Thymus (tissue), 14 donors: ENCODE data around the gene CD86. TPM values are rescaled to one million over a fixed set of nuclear protein-coding genes. Genes with fewer than 3 reads are reported as not detected.

Experiments
- DNase-seq, 9 donors: peaks; one replicate each; pipeline ENCODE4 v3.0.0-alpha.2; 2013; ENCODE audit warnings: low spot score in 9 of 9, low read depth in 6 of 9, missing footprints in 1 of 9
- H3K27ac ChIP-seq, 2 donors: one replicate each; pipeline ENCODE4 v1.5.1; 2013; ENCODE audit warnings: control low read depth in 1 of 2, low read depth in 1 of 2, low read length in 1 of 2, mild to moderate bottlenecking in 1 of 2, moderate library complexity in 1 of 2
- H3K27me3 ChIP-seq, 2 donors: one replicate each; pipeline ENCODE4 v1.5.1; 2013; ENCODE audit warnings: low read length in 1 of 2; ENCODE audit not compliant: control insufficient read depth in 2 of 2, insufficient read depth in 1 of 2
- H3K36me3 ChIP-seq, 2 donors: one replicate each; pipeline ENCODE4 v1.5.1; 2013; ENCODE audit warnings: low read length in 1 of 2, mild to moderate bottlenecking in 1 of 2, moderate library complexity in 1 of 2; ENCODE audit not compliant: control insufficient read depth in 2 of 2, insufficient read depth in 2 of 2
- H3K4me1 ChIP-seq, 2 donors: one replicate each; pipeline ENCODE4 v1.5.1; 2013; ENCODE audit warnings: low read length in 2 of 2; ENCODE audit not compliant: control insufficient read depth in 2 of 2, insufficient read depth in 2 of 2
- H3K4me3 ChIP-seq, 2 donors: one replicate each; pipeline ENCODE4 v1.5.1; 2013; ENCODE audit warnings: low read length in 2 of 2, control low read depth in 1 of 2, mild to moderate bottlenecking in 1 of 2
- H3K9me3 ChIP-seq, 2 donors: one replicate each; pipeline ENCODE4 v1.5.1; 2013; ENCODE audit warnings: low read length in 1 of 2, mild to moderate bottlenecking in 1 of 2; ENCODE audit not compliant: control insufficient read depth in 2 of 2, insufficient read depth in 1 of 2
- WGBS: extraction: QIAGEN DNeasy Blood & Tissue Kit; methylation state at CpG from one replicate; pipeline ENCODE4 v1.1.7; 2013; 5-methylcytosine and 5-hydroxymethylcytosine counted together
- long read RNA-seq, 10 donors: transcript quantifications; one replicate each; lab custom pipeline, GENCODE V29; 2026
- polyA plus RNA-seq: library from polyadenylated mRNA; stranded (reverse); fragments of 200-250 nt; gene quantifications from one replicate; pipeline ENCODE4 v1.2.3, GENCODE V29; 2013
- total RNA-seq: library from RNA; stranded (reverse); fragments of 120-200 nt; gene quantifications from one replicate; pipeline ENCODE4 v1.2.4, GENCODE V29; 2013
- donor health status: healthy.

Gene CD86, protein sequence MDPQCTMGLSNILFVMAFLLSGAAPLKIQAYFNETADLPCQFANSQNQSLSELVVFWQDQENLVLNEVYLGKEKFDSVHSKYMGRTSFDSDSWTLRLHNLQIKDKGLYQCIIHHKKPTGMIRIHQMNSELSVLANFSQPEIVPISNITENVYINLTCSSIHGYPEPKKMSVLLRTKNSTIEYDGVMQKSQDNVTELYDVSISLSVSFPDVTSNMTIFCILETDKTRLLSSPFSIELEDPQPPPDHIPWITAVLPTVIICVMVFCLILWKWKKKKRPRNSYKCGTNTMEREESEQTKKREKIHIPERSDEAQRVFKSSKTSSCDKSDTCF
- total RNA-seq, result 13.8 TPM
- polyA plus RNA-seq, result 18.0 TPM
- long read RNA-seq, donor 1, result 0 reads
- long read RNA-seq, donor 2, partial matches to known transcripts, result 0 of 2 reads
- long read RNA-seq, donor 2, other reads (novel, unspliced or antisense), result 0 of 2 reads
- long read RNA-seq, donor 3, partial matches to known transcripts, result 0 of 1 reads
- long read RNA-seq, donor 3, other reads (novel, unspliced or antisense), result 0 of 1 reads
- long read RNA-seq, donor 4, partial matches to known transcripts, result 0 of 1 reads
- long read RNA-seq, donor 4, other reads (novel, unspliced or antisense), result 0 of 1 reads
- long read RNA-seq, donor 5, partial matches to known transcripts, result 0 of 6 reads
- long read RNA-seq, donor 5, other reads (novel, unspliced or antisense), result 0 of 6 reads
- long read RNA-seq, donor 6, partial matches to known transcripts, result 0 of 2 reads
- long read RNA-seq, donor 6, other reads (novel, unspliced or antisense), result 0 of 2 reads
- long read RNA-seq, donor 7, partial matches to known transcripts, result 0 of 3 reads
- long read RNA-seq, donor 7, other reads (novel, unspliced or antisense), result 0 of 3 reads
- long read RNA-seq, donor 8, partial matches to known transcripts, result 0 of 2 reads
- long read RNA-seq, donor 8, other reads (novel, unspliced or antisense), result 0 of 2 reads
- long read RNA-seq, donor 9, result 0 reads
- long read RNA-seq, donor 10, partial matches to known transcripts, result 0 of 1 reads
- long read RNA-seq, donor 10, other reads (novel, unspliced or antisense), result 0 of 1 reads

DNA sequence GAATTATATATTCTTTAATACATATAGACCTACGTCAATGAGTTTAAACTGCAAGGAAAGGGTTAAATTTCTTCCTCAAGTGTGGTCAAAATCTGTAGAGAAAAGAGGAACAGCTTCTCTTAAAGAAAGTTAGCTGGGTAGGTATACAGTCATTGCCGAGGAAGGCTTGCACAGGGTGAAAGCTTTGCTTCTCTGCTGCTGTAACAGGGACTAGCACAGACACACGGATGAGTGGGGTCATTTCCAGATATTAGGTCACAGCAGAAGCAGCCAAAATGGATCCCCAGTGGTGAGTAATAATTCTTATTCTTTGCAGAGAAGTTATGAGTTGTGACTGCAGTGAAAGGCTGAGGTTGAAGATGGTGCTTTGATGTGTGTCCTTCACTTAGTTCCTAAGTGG lies at the start of gene CD86:
Gene CD86 (plus strand): TSS at position 148 of the 400 bp plus-strand sequence. CDS start 128 bp downstream, at position 276.
- no peak within 1 kb of the TSS for H3K27ac ChIP-seq

DNA sequence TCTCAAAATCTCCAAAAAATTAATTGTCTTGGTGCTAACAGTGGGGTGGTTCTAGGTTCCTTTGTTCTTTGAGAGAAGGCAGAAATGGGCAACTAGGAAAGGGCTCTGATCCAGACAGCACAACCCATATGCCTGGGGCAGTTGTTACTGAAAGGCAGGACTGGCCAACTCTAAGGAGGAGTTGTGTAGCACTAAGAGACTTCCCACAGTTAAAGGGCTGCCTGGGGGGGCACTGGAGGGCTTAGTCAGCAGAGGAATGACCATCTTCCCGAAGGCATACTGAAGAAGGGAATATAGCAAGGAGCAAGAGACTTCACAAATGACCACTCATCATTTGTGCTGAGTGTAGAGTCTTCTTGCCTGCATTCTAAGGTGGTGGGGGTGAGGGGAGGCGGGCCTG lies 48.9 kb upstream of the CD86 start:
- DNase-seq, result no peak
- H3K36me3 ChIP-seq, result no peaks in the 10 kb centered on the region
- WGBS, result 92% methylated on average over 2 of the region's 2 CpGs
- no peak overlapping the region for H3K4me3 ChIP-seq
- no peaks in the 10 kb centered on the region for H3K4me1 ChIP-seq
- no peaks in the 10 kb centered on the region for H3K27me3 ChIP-seq
- no peaks in the 10 kb centered on the region for H3K9me3 ChIP-seq
- no peak overlapping the region for H3K27ac ChIP-seq

More for the DNA sequence above, at the start of gene CD86:
- Histone ChIP-seq H3K27me3 (no peaks in the 10 kb centered on the region), H3K9me3 (no peaks in the 10 kb centered on the region), H3K4me1 (no peaks in the 10 kb centered on the region), H3K36me3 (no peaks in the 10 kb centered on the region), H3K4me3 (no peak within 1 kb of the TSS)
- 4% methylated on average over 3 of the region's 3 CpGs for WGBS
- DNase-seq, result peak in 1 of 9 donors; percentile 26

DNA sequence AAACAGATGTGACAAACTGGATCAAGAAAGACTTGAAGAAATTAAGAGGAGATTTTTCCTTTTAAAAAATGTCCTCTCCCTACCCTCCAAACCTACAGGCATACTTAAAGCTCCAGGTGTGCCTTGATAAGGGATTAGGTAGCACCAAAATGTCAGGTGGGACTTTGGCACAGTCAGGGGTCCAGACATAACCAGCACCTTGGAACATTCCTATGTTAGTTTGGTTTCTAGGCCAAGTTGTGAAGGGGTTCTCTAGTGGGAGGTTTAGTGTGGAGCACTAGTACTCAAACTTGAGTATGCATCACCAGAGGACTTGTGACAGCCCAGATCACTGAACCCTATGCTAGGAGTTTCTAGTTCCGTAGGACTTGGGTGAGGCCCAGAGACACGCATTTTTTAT lies 47.0 kb upstream of the CD86 start:
- no peaks in the 10 kb centered on the region for H3K36me3 ChIP-seq
- H3K9me3 ChIP-seq, result no peaks in the 10 kb centered on the region
- 98% methylated on average over 2 of the region's 2 CpGs for WGBS
- no peaks in the 10 kb centered on the region for H3K27me3 ChIP-seq
- no peak overlapping the region for H3K27ac ChIP-seq
- no peak overlapping the region for H3K4me3 ChIP-seq
- no peaks in the 10 kb centered on the region for H3K4me1 ChIP-seq
- no peak for DNase-seq

DNA sequence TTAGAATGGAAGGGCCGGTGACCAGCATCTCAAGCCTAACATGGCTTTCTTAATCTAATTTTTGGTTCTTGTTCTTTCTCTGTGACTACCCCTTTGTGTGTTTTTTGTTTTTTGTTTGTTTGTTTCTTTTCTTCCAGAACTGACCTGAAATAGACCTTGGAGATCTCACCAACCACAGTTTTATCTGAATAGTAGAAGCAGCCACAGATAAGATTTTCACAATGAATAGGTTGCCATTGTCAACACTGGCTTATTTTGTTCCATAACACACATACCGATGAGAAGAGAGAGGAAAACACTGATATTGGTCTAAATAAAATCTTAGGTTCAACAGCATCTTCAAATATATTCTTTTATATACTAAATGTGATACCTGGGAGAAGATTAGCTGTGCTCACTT lies 44.7 kb upstream of the CD86 start:
- Histone ChIP-seq H3K36me3 (no peaks in the 10 kb centered on the region), H3K9me3 (no peaks in the 10 kb centered on the region), H3K4me1 (no peaks in the 10 kb centered on the region), H3K27ac (no peak overlapping the region), H3K27me3 (no peaks in the 10 kb centered on the region), H3K4me3 (no peak overlapping the region)
- WGBS, result 89% methylated on average over 2 of the region's 2 CpGs
- no peak for DNase-seq

DNA sequence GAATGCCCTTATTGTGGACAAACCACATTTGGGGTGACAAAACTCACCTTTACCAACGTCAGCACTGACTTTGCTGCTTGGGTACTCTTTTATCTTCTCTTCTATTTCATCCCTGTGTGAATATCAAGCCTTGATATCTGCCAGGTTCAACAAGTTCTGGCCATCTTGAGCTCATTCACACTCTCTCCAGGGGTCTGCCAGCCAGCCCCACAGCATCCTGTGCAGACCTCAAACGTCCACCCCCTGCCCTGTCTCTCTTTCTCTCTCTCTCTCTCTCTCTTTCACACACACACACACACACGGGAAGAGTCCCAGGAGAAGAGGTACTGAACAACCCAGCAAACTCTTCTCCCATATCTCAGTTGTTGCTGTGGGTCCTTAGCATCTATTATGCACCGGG lies 43.8 kb upstream of the CD86 start:
- no peak for DNase-seq
- Histone ChIP-seq H3K4me1 (no peaks in the 10 kb centered on the region), H3K36me3 (no peaks in the 10 kb centered on the region), H3K27me3 (no peaks in the 10 kb centered on the region), H3K4me3 (no peak overlapping the region), H3K9me3 (no peaks in the 10 kb centered on the region), H3K27ac (no peak overlapping the region)
- WGBS, result 82% methylated on average over 4 of the region's 4 CpGs

DNA sequence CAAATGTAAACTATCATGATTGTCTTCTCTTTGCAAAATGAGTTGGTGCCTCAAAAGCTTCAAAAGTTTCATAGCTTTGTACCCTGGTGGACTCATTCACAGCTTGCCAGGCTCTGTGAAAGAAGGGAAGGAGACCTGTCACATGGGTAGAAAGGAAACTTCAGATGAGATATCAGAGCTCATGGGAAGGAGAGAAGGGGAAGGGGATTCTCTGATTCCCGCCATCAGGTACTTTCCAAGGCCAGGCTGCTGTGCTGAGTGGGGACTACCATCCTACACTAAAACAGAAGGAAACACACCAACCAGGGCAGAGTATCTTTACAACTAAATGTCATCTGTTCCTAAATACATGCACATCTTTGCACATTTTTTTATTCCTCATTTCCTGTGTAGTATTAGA lies 42.3 kb upstream of the CD86 start:
- no peaks in the 10 kb centered on the region for H3K4me1 ChIP-seq
- 97% methylated on average over 1 of the region's 1 CpG for WGBS
- no peak overlapping the region for H3K4me3 ChIP-seq
- no peaks in the 10 kb centered on the region for H3K27me3 ChIP-seq
- no peaks in the 10 kb centered on the region for H3K9me3 ChIP-seq
- H3K36me3 ChIP-seq, result no peaks in the 10 kb centered on the region
- no peak for DNase-seq
- H3K27ac ChIP-seq, result no peak overlapping the region

DNA sequence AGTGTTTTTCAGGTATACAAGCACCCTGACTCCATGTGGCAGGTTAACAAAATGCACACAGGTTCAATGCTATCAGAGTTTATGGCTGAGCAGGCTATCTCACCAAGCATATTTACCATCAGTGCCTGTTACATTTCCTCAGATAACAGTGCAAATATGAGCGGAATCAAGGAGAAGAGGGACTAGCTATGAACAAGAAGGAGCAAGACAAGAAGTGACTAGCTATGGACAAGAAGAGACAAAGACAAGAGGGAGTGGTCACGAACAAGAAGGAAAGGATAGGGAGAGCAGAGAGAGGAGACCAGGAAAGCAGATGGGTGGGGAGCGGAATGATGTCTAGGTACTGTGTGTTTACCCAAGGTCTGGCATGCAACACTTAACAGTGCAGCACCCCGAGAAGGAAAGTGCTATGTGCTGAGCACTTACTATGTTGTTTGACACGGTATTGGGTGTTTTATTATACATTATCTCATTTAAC lies 41.7 kb upstream of the CD86 start:
- Histone ChIP-seq H3K4me1 (no peaks in the 10 kb centered on the region), H3K36me3 (no peaks in the 10 kb centered on the region), H3K9me3 (no peaks in the 10 kb centered on the region), H3K4me3 (no peak overlapping the region), H3K27me3 (no peaks in the 10 kb centered on the region), H3K27ac (no peak overlapping the region)
- DNase-seq, result no peak
- WGBS, result 93% methylated on average over 5 of the region's 5 CpGs

DNA sequence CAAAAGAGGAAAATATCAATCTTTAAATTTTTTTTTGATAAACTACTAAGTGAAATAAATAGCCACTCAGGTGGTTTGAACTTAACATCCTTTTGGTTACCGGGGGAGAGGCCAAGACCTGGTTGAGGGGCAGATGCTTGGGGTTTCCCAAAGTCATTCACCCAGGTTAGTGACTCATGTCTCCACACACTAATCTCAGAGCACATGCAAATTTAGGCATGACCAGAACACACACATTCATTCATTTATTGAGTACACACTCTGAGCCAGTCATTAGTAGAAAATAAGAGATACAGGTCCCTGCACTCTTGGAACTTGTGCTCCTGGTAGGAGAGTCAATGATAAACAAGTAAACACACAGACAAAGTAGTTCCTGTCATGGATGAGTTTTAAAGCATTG lies 40.4 kb upstream of the CD86 start:
- no peaks in the 10 kb centered on the region for H3K27me3 ChIP-seq
- H3K4me1 ChIP-seq, result no peaks in the 10 kb centered on the region

DNA sequence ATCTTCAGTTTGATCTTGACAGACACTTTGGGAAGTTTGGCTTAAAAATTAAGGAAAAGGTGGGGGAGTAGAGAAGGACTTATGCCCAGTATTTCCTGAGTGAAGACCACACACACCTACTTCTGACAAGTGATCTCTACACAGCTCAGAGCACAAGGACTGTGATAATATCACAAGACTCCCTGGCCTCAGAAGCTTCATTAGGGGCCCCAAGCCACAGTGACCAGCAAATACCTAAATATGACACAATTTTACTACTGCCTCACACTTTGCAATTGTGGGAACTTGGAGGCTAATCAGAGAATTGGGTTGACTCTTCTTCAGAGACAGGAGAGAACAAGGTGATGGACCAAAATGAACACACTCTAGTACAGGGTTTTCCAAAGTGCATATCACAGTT lies 35.7 kb upstream of the CD86 start:
- Histone ChIP-seq H3K4me3 (no peak overlapping the region), H3K36me3 (no peaks in the 10 kb centered on the region), H3K27me3 (peaks cover 0 to 5% of the 10 kb centered on the region in 2 donors), H3K4me1 (peaks cover 0 to 5% of the 10 kb centered on the region in 2 donors), H3K9me3 (no peaks in the 10 kb centered on the region), H3K27ac (no peak overlapping the region)
- DNase-seq, result no peak

More for the DNA sequence above, 40.4 kb upstream of the CD86 start:
- H3K4me3 ChIP-seq, result no peak overlapping the region
- no peaks in the 10 kb centered on the region for H3K9me3 ChIP-seq
- H3K27ac ChIP-seq, result no peak overlapping the region
- 95% methylated on average over 1 of the region's 1 CpG for WGBS
- DNase-seq, result no peak
- no peaks in the 10 kb centered on the region for H3K36me3 ChIP-seq
